Activated T-cell treated with anti-CD3 and anti-CD28 coated beads, Interleukin-2, amount 50 U/mL, for 1 hour (primary cell): ENCODE measurements around the gene TREML1.

Source experiments
- DNase-seq: peaks from one replicate; pipeline ENCODE4 v3.0.0-alpha.2; 2020

The TREML1 gene

GRCh38 chr6:41177287-41177686 is 23.1 kb upstream of the TREML1 start:
- no peak for DNase-seq

DNA sequence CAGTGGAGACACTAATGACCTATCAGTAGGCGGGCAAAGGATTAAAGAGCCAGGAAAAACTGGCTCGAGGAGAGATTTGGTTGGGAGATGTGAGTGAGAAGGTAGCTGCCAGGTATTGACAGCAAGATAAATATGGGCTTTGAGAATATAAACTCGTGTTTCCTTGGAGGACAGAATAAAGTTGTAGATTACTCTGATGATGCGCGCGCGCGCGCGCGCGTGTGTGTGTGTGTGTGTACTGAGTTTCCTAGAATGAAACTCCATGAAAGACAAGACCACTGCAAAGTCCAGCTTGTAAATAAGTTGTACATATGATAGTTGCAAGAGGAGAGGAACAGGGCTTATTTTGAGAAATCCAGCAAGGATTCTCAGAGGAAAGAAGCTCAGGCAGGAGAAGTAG is 22.0 kb upstream of the TREML1 start:
- no peak for DNase-seq

DNA sequence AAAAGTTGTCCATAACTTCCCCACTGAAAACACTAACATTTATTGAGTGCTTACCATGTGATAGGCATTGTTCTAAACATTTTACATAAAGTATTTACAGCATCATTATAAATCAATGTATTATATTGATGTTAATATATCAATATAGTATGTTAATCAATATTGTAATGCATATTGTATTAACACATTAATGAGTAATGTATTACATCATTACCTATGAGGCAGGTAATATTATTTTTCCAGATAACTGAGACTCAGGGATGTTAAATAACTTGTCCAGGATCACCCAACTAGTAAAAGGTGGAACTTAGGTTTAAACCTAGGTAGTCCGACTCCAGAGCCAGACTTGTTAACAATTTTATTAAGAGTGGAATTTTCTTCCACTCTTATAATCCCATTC is 20.9 kb upstream of the TREML1 start:
- no peak for DNase-seq

GRCh38 chr6:41174610-41175009 is 20.5 kb upstream of the TREML1 start:
- no peak for DNase-seq

DNA sequence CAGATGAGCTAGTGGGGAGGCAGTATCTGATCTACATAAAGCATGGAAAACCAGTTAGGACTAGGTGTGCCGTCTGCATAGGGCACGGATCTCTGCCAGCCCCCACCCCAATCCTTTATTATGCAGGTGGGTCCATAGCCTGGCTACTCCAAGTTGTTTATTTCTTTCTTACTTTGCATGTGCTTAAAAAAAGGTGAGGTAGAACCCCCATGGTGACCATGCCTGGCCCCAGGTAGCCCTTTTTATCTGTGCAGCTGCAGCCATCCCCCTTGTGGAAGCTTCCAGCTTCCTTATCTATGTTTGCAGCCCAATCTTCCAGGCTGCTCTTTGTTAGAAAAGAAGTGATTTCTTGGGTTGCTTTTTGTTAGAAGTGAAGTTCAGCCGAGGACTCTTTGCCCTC is 17.8 kb upstream of the TREML1 start:
- no peak for DNase-seq

GRCh38 chr6:41170547-41171160 is 16.5 kb upstream of the TREML1 start:
- no peak for DNase-seq

DNA sequence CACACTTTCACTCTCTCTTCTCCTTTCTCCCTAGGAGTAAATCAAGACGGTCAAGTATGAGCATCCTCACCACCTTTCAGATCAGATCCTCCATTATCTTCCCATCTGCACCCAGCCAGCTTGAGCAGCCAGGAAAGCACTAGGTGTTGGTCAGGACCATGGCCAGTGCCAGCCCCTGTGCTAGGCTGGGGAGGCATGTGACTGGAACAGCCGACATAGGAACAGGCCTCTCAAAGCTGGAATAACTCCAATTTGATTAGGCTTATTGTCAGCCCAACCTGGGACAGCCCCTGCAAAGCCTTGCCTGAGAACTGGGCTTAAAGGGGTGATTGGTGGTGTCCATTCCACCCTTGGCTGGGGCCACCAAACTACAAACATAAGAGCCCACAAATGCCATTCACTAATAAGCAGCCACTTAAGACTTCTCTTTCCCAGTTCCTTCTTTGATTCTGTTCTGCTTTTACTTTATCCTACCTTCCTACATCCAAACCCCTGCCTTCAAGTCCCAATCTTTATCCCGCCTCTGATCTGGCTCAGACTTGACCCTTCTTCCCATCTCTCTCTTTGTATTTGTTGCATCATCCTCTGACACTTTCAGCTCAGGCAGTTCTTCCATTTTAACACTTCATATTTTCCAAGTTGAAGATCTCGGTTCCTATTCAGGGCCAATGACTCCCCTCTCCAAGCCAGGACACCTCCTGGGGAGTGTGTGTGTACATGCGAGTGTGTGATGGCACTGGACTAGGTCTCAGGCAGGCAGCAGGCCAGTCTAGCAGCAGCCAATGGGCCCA is 13.2 kb upstream of the TREML1 start:
- DNase-seq = no peak

DNA sequence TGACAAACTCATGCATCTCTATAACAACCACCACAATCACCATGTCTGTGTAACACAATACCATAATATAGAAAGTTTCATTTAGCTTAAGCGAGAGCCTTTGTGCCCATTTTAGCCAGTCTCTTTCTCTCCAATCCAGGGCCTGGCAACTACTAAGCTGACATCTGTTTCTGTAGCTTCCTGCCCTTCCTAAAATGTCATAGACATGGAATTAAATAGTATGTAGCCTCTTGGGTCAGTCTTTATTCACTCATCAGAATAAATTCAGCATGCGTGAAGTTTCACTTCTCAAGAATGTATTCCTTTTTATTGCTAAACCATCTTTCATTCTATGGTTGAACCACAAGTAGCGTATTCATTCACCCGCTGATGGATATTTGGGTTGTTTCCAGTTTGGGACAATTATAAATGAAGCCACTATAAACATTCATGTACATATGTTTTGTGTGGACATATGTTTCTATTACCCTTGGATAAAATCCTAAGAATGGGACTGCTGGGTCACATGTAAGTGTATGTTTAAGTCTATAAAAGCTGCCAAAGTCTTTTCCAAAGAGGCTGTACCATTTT is 10.5 kb upstream of the TREML1 start:
- DNase-seq = no peak

DNA sequence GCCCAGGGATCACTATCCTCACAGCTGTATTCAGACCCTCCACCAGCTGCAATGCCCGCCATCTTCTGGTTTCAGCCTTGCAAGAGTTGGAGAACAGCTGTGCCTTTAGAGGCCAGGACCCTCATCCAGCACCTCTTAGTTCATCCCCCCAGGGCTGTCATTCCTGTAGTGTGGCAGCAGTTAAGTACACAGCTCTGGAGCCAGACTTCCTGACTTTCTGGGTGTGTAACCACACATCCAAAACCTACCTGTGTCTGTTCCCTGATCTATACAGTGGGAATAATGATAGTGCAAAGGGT is 9.2 kb upstream of the TREML1 start:
- no peak for DNase-seq

DNA sequence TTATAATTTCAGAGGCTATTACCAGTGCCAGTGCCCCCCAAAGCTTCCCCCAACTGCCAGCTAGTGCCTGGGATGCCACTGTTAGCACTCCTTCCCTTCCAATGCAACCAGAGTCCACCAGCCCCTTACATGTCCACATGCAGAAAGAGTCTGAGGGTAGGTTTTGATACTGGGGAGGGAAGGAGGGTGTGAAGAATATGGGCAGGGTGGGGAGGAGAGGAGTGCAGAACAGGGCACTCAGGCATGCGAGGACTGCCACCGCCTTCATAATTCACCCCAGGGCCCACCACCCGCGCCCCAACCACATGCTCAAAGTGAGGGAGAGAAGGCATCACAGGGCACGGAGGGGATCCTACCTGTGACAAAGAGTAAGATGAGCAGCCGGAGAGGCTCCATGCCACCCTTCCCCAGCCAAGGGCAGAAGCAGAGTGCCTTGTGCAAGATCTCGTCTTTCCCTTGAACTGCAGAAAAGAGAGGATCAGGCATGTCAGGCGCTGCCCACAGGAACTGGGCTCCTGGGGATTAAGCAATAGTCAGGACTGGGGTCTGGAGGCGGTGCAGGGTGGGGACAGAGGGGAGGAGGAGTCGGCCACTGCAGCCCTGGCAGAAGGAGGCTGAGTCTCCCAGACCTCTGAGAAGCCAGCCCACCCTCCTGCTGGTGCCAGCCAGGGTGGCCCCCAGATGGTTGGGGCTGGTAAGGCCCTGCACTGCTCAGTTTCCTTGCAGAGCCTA is 8.7 kb upstream of the TREML1 start, which contains the start of gene TREM2:
TREM2 (minus strand) TSS at position 430 of the 732 bp plus-strand sequence; CDS start at position 396, 34 bp downstream.
- DNase-seq = no peak

DNA sequence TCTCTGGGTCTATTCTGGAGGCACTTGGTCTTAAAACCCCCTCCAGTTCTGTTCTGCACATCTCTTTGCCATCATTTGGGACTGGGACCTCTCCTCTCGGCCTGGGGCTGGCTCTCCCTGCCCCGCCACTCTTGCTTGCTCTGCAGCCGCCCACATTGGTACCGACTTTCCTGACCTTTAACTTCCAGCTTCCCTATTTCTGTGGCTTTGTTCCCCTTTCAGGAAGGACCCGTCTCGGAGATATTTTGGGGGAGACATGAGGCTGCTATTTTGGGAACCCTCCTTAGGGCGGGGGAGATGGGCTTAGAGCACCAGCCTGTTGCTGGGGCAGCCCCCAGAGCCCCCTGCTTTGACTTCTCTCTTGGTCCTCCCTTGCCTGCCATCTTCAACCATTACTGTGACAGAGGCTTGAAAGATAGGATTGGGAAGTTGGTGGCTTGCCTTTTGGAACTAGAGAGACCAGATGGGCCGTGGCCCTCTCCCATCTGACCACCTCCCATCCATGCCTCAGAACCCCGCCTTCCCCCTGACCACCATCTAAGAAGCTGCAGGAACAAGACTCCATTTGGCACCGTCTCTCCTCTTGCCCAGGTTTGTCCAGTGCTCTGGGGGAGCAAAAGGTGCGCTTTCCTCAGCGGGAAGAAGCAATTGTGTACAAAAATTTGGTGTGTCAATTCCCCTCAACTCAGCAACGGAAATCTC is 7.9 kb upstream of the TREML1 start:
- no peak for DNase-seq

- no peak for DNase-seq
These were observed 7.2 kb upstream of the TREML1 start for GRCh38 chr6:41161380-41161779.

DNA sequence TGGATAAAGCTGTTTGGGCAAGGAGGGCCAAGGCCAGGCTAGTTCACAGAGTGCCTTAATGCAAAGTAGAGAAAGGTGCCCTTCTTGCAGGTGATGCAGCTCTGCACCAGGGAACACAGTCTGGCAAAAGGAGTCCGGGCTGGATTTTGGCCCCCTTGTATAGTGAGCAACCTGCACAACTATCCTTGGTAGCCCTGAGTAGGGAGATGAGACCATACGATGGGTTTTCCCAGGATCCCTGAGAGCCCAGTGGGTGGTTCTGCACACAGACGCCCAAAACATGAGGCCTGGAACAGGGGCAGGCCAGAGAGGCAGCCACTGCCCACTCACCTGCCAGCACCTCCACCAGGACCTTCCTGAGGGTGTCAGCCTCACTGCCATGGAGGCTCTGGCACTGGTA is 6.8 kb upstream of the TREML1 start:
- no peak for DNase-seq

DNA sequence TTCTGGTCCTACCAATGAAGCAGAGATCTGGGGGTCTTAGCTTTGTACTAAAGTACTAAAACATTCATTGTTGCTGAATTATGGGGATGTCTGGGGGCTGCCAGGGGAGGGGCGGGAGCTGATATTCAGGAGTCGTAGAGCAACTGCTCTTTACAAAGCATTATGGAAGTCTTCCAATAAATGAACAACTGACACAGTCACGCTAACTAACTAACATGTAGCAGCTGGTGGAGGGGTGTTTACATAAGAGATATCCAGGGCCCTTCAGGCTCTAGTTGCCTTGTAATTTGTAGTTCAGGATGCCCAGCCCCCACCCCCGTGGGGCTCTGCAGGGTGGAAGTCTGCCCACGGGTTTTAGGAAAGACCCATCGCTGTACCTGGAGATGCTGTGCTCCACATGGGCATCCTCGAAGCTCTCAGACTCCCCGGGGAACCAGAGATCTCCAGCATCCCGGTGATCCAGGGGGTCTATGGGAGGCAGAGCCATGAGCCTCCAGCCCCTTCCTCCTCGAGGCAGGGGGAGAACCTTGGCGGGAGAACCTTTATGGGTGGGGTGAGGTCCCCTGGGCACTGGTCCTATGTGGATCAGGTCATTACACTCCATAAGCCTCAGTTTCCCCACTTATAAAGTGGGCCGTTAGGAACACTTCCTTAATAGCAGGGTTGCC is 5.4 kb upstream of the TREML1 start:
- DNase-seq = no peak

- no peak for DNase-seq
These were observed 3.2 kb upstream of the TREML1 start for GRCh38 chr6:41157323-41157722.

- no peak for DNase-seq
These were observed 2.6 kb upstream of the TREML1 start for GRCh38 chr6:41156771-41157170.

GRCh38 chr6:41156001-41156400 is 1.9 kb upstream of the TREML1 start:
- no peak for DNase-seq

GRCh38 chr6:41155132-41155805 is 1.1 kb upstream of the TREML1 start:
- no peak for DNase-seq

GRCh38 chr6:41153451-41153850 is 696 bp downstream of the TREML1 start:
- DNase-seq = no peak

- no peak for DNase-seq
These were observed 3.5 kb downstream of the TREML1 start for GRCh38 chr6:41150671-41151070.

- no peak for DNase-seq
These were observed 6.2 kb downstream of the TREML1 start for GRCh38 chr6:41147917-41148316.

DNA sequence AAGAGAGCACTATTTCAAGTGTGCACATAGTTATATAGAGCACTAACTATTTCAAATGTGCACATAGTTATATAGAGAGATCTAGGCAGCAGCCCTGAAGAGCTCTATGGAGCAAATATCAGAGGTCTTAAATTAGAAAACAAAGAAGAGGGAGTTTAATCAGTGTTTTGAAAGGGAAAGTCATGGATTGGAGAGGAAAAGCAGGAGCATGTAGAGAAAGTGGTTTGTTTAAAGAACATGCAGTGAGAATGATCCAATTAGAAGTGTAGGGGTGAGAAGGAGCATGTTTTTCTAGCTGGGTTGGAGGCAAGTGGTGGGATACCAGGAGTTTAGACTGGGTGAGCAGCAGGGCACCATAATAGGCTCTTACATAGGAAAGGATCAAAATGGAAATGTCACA is 17.2 kb downstream of the TREML1 start:
- DNase-seq = no peak
